Stimulated activated CD8-positive, alpha-beta memory T cell treated with anti-CD3 and anti-CD28 coated beads, Interleukin-12 subunit alpha, Interleukin-12 subunit beta, amount 100 ng/mL, for 1 hour (primary cell): Measurements from ENCODE around the gene IL17A.

Experiments
- DNase-seq: peaks from one replicate; pipeline ENCODE4 v3.0.0-alpha.2; 2020; ENCODE audit warnings: low read depth

IL17A gene

DNA sequence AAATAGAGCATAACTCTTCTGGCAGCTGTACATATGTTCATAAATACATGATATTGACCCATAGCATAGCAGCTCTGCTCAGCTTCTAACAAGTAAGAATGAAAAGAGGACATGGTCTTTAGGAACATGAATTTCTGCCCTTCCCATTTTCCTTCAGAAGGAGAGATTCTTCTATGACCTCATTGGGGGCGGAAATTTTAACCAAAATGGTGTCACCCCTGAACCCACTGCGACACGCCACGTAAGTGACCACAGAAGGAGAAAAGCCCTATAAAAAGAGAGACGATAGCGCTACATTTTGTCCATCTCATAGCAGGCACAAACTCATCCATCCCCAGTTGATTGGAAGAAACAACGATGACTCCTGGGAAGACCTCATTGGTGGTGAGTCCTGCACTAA lies at the start of gene IL17A:
Gene IL17A (plus strand): TSS at position 301 of the 400 bp plus-strand sequence. CDS start 57 bp downstream, at position 358.
- no peak for DNase-seq

DNA sequence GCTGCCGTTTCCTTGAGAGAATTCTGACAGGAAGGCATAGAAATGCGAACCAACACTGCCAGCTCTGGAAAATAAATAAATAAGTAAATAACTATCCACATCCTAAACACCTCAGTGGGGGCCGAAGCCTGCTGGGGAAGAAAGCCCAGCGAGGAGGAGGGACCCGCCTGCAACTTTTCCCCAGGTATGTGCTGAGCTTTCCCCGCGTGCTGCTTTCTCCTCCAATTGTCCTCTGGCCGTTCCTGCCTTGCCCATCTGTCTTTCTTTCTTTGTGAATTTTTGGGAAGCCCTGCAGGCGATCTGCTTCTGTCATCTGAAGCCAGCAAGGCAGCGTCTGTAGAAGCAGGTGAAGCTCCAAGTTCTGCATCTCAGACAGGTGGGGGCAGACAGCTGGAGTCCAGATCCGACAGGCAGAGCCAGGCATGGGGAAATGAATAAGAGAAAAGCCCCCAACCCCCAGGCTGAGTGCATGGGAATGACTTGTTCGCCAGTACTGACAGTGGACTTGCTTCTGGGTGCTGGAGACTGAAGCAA lies 49.2 kb upstream of the IL17A start:
- no peak for DNase-seq

DNA sequence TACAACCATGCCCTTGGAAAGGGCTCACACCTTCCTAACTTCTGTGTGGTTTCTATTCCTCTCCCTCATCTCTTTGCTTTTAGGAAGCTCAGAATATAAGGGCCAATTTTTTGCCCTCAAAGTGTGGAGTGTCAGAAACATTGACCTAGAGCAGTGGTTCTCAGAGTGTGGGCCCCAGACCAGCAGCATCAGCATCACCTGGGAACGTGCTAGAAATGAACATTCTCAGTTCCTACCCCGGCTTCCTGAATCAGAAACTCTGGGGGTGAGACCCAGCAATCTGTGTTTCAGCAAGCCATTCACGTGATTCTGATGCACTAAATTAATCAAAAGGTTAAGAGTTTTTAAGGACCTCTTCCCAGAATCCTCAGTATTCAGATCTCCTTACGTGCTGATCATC lies 47.9 kb upstream of the IL17A start:
- DNase-seq = no peak

DNA sequence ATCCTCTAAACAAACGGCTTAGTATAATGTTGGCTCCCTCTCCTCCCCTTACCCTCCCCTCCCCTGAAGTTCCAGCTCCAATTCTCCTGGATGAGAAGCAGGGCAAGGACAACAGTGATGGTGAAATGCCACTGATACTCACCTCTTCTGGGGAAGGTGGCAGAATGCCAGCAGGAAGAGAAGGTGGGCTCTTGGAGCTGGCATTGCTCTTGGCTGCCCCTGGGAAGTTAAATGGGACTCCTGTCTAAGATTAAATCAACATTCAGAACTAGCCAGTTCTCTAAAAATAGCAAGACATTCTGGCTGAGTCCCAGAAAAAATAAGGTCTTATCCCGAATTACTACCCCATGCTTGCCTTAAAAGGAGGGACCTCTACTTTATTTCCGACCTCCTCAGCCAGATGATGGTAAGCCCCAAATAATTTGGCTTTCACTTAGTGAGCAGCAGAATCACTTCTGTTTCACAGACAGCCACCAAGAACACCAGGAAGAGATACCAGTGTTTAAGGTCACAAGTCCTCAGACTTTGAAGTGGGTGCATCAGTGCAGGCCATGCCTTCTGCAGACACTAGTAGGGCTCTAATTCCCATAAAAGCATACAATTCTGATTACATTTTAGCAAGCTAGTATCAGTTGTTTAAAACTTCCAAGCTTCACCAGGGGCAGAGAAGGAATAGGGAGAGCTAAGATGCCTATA lies 46.0 kb upstream of the IL17A start:
- DNase-seq = no peak

DNA sequence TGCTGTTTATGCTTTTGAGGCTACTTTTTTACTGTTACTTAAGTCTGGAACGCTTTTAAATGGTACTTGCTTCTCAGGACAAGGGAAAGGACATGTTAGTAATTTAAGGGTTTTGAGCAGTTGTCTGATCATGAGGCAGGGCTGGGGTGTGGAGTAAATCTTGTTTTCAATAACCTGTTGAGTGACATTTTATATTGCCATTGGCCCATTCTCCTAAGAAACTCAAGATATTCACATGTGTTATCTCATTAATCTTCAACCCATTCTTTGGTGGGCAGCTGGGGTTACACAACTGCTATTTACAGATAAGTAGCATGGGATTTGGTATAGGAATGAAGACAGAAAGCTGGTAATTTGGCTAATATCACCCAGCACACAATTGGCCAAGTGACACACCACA lies 44.6 kb upstream of the IL17A start:
- no peak for DNase-seq

DNA sequence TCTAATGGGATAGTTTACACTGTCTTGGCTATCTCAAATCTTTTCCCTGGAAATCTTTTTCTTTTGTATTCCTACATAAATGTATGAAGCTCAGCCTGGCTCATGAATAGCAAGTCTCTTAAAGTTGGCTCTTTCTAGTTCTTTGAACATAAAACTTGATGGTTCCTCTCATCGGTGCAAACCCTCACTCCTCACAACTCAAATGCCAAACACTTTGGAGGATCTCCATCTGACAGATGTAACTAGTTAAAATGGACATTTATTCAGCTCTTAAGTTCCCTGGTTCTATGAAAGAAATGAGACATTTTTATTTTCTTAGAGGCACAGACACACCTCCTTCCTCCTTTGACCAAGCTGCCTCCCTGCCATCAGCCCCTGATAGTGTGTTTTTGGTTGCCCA lies 43.6 kb upstream of the IL17A start:
- no peak for DNase-seq

DNA sequence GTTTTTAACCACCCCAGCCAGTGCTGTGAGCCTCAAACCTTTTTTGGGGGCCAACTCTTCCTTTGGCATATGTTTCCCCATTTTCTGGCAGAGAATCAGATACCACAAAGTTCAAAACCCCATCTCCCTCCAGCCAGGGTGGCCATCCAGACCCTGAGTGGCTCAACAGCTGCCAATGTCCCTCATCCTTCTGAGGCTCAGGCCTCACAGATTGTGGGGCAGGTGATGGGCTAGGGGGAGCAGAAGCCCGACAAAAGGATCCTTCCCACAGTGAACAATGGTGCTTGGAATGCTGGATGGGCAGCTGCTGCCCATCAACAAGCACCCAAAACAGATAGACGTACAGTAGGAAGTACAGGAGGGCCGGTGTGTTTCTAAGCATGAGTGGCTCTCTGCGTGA lies 42.6 kb upstream of the IL17A start:
- DNase-seq = no peak

DNA sequence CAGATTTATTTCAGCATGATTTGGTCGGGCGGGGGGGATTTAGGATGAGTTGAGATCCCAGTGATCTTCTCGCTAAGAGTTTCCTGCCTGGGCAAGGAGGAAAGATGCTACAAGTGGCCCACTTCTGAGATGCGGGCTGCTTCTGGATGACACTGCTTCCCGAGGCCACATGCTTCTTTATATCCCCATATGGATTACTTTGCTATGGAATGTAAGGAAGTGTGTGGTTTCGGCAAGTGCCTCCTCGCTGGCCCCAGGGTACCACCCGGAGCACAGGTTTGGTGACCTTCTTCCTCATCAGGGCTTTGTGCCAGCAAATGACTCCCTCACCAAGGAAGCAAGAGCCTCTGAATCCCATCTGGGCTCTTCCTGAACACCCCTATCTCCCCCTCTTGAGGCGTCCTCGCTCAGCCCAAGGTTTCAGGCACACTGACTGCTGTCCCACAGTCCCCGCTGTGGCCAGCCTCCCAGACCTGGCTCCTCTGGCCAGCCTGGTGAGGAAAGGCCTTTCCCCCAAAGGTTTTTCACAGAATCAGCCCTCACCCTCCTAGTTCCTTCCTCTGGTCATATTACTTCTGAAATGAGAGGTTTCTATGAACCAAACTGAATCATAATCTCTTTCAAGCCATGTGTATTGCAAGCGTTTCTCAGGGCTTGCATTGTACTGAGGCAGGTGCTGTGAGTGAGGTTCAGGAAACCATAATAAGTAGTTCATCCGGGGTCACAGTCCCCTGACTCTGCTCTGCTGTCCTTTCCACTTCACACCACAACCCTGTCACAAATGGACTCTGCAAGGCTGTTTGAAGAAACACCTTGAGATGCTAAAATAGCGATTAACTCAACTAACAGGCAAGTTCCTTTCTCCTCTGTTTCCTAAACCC lies 41.7 kb upstream of the IL17A start:
- DNase-seq = no peak

DNA sequence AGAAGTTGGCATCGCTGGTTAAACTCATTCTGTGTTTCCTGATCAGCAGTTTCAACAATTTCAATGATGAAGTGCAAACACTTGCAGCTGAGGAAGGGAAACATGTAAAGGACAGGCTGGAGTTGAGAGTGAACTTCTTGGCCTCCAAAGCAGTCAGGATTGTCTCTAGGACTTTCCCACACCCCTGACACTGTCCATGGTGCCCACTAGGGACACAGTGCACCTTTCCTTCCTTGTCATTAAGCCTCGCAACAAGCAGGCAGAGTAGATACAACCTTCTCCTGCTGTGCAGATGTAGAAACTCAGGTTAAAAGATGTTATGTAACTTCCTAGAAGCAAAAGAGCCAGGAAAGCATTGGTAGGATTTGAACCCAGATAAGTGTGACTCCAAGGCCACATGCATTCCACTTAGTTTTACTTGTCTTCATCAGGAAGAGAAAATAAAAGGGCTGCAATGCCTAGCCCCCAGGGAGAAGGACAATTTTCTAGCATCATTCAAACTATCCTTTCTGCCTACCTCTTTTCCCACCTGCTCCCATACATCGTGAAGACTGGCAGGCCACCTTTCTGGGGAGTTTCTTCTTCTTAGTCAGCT lies 39.2 kb upstream of the IL17A start:
- DNase-seq = no peak

DNA sequence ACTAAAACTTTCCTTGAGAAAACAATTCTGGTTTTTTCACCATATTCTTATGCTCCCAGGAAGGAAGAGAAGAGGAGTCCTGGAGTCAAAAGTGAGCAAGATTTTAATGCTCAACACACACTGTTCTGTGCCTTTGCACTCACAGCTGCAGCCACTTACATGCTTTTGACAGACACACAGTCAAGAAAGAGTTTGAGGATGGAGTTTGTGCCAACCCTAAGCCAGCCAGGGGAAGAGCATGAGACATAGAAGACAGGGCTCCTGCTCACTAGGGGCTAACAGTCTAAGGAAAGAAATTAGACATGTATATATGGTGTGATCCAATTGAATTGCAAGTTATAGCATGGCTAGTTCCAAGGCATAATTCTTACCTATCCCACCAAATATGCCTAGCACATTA lies 37.1 kb upstream of the IL17A start:
- no peak for DNase-seq

DNA sequence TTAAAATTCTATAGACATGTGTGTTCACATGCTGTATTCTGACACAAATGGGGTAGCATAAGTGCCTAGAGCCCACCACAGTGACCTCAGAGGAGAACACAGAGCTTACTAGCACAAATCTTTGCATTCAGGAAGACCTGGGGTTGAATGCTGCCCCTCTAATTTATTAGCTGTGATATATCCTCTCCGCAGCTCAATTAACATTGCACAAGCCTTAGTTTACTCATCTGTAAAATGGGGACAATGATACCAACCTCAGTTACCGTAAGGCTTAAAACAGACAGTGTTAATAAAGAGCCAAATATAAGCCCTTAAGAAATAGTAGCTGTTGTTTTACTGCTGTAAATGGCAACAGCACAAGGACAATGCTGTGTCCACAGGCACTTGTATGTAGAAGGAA lies 36.2 kb upstream of the IL17A start:
- no peak for DNase-seq

DNA sequence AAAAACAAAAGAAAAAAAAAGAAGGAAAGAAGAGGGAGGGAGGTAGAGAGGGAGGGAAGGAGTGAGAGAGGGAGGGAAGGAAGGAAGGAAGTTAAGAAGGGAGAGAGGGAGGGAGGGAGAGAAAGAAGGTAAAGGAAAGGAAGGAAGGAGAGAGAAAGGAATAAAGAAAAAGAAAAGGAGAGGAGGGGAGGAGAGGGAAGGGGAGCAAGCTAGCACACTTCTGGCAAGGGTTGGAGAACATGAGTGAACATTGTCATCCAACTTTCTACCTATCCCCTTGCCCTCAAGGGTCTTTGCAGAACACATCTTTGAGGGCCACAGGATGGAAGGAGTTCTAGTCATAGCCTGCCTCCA lies 34.1 kb upstream of the IL17A start:
- DNase-seq = no peak

DNA sequence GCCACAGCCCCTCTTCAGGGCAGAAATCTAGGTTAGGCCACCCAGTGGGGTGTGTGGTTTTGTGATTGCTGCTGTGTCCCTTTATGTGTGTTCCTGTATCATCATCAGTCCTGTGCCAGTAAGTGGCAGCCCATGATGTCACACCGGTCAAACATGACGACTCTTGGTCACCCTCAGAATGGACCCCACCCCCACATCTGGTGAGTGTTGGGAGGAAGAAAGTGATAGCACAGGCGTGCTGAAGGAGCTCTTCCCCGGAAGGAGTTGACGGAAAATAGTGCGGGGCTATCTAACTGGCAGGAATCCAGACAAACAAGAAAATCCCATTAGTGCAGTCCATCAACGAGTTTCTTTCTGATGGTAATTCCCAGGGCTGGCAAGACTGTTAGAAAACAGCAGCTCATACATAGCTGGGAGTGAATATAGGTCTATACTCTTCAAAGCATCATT lies 33.4 kb upstream of the IL17A start:
- DNase-seq = no peak

DNA sequence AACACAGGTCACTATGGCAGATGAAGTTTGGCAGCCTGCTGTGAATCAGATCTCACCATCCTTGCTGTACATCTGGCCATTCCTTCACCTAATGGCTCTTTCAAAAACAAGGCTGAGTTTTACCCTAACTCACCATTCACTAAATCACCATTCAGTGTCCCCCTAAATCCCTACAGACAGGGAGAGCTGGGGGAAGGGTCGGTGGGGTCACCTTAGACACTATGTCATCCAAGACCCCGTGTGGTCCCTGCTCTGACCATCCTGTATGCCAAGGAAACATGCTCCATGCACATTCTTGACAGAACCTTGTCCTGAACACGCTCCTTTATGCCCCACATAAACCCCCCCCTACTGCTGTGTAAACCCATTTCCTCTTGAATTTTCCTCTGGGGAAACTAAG lies 31.8 kb upstream of the IL17A start:
- DNase-seq = no peak

DNA sequence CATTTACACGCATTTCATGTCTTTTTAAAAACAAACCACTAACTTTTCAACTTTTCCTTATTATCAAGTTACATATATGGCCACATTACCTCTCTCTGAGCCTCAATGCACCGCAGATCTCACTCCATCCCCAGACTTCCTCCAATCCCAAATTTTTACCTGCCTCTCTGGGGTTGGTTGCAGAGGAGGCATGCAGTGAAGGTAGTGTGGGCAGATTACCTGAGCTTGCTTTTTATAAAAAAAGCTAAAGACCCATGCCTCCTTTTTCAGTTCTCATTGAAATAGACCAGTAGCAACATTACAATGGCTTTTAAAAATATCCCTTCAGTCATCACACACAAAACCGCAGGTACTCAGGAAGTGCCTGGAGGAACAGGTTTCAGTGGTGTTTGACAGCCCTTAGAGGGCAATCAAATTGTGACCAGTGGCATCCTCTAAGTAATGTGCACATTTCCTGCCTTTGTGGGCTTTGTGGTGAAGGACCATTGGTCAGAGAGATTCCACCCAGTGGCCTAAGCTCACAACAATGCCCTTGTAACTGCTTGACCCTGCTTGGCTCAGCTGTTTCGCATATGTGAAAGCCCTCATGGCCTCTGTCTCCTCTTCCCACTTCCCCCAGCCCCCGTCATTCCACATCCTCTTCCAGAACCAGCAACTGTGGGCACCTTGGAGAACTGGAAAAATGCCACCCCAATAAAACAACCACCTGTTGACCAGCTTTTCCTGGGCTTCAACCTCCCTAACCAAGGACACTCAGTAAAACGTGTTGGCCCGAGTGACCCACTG lies 30.2 kb upstream of the IL17A start:
- DNase-seq = no peak

DNA sequence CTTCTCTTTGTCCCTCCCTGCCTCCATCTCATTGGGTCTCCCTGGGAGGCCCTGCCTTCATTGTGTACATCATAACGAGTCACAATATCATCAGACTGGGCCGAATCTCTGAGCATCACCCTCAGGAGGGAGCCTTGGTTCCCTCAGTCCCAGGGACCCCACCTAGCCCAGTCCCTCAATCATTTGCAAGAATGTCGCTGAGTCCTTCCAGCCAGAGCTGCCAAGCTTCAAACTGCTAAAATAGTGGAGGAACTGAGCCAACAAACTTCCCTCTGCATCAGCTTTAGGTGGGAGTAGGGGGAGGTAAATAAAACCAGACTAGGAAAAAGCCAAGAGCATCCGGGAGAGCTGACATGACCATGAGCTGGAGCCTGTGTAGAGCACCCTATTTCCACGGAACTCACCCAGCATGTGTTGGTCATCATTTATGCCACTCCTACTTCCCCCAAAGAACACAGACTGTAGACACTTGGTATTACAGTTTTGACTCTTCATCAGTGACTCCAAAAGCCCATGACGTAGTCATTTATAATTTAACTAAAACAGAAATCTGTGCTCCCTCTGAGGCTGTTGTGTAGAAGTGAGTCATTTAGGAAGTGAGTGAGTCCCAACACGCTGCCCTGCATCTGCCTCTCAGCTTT lies 28.8 kb upstream of the IL17A start:
- DNase-seq = no peak

DNA sequence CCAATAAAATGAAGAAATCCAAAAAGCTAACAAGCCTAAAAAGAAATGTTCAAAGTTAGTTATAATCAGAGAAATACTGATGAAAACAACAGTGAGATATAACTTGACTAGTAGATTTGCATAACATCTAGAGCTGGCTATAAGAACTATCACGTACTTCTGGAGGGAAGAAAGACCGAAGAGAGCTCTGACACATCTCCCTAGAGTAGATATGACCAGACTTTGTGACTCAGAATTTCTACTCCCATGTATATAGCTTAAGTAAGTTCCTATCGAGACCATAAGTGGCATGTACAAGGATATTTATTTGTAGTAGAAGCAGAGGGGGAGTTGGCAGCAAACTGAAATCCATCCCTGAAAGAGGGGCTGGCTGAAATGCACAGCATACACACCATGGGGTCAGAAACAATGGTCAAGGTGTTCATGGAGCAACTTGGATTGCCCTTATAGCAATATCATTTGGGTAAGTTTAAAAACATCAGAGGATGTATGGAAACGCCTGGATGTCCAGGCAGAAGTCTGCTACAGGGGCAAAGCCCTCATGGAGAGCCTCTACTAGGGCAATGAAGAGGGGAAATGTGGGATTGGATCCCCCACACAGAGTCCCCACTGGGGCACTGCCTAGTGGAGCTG lies 25.6 kb upstream of the IL17A start:
- no peak for DNase-seq

DNA sequence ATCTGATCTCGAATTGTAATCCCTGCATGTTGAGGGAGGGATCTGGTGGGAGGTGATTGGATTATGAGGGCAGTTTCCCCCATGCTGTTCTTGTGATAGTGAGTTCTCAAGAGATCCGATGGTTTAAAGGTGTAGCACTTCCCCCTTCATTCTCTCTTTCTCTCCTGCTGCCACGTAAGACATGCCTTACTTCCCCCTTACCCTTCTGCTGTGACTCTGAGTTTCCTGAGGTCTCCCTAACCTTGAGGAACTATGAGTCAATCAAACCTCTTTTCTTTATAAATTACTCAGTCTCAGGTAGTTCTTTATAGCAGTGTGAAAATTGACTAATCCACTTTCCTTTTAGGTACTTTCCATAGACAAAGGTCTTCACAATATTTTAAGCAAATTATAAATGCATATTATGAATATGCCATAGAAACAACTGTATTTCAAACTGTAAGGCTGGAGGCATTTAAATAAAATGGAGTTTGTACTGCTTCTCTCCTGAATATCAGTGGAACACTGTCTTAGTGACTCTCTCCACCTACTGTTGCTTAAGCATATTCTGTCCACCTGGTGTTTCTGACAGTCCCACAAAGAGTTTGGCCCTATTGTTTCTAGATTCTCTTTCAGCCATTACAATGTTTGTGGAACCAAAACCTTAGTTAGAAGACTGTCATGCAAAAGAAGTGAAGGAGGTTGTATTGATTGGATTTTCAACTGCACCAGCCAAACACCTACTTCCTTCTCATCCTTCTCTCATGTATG lies 24.3 kb upstream of the IL17A start:
- DNase-seq = no peak

DNA sequence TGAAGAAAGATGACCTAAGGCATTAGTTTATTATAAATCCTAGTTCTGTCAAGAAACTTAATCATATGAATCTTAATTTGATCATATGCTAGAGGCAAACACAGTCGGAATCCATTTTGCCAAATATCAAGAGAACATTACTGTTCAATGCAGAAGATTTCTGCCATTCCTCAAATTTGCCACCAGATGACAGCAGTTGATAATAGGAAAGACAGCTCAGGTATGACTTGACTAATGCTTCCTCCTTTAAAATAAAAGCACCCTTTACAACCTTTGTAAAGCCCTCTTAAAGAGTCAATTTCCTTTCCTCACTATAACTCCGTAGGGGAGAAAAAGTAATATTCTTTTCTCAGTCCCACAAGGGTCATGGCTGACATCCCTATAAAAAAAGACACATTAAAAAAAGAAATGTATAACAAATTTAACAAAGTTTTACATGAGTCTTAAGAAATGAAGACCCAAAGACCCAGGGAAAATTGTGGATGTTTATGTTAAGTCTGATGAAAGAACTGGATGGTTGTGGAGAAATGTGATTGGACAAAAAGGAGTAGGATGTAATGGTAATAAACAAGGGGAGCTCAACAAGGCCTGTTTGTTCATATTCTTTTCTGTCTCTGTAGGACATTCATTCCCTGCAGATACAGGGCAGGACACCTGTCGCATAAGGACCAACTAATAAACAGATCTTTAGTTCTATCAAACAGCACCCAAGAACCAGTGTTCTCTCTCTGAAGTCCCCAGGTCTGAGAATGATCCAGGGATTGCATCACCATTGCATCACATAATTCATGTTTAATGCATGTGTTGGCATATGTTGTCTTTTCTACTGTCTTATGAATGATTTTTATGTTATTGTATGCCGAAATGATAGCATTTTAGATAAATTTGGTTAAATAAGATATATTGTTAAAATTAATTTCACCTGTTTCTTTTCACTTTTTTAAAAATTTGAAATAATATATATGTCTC lies 23.0 kb upstream of the IL17A start:
- DNase-seq = no peak
